ENCODE data around the gene CHST13.

DNA sequence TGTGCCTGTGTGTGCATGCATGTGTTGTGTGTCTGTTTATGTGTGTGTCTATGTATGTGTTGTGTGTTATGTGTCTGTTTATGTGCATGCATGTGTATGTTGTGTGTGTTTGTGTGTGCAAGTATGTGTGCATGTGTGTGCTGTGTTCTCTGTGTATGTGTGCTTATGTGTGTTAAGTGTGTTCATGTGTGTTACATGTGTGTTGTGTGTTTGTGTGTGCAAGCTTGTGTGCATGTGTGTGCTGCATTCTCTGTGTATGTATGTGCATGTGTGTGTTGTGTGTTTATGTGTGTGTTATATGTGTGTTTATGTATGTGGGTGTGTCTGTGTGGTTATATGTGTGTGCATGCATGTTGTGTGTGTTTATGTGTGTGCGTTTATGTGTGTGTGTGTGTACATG is 21.3 kb upstream of the CHST13 start:
- TF ChIP-seq, protein P1, sequence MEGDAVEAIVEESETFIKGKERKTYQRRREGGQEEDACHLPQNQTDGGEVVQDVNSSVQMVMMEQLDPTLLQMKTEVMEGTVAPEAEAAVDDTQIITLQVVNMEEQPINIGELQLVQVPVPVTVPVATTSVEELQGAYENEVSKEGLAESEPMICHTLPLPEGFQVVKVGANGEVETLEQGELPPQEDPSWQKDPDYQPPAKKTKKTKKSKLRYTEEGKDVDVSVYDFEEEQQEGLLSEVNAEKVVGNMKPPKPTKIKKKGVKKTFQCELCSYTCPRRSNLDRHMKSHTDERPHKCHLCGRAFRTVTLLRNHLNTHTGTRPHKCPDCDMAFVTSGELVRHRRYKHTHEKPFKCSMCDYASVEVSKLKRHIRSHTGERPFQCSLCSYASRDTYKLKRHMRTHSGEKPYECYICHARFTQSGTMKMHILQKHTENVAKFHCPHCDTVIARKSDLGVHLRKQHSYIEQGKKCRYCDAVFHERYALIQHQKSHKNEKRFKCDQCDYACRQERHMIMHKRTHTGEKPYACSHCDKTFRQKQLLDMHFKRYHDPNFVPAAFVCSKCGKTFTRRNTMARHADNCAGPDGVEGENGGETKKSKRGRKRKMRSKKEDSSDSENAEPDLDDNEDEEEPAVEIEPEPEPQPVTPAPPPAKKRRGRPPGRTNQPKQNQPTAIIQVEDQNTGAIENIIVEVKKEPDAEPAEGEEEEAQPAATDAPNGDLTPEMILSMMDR (conservative IDR thresholded peaks at IDR 0.05; ENCODE audit: low read depth, low read length), result no peak
- no peak for TF ChIP-seq EZH2 (IDR thresholded peaks at IDR 0.05; ENCODE audit: low read length, unreplicated experiment)
- no peak for TF ChIP-seq EZH2phosphoT487 (IDR thresholded peaks at IDR 0.05; ENCODE audit: borderline replicate concordance, low read length)
